MM.1S (cell line): ENCODE measurements around the gene SAFB2.

Source experiments
- DNase-seq: peaks from one replicate; pipeline ENCODE4 v3.0.0-alpha.2; 2015
- H2AFZ ChIP-seq: fragments of 300-600 bp; sonication (generic); 2 replicates; pipeline ENCODE4 v1.6.0; 2016; ENCODE audit warnings: antibody characterized with exemption, low read length
- H3F3A ChIP-seq: fragments of 300-600 bp; sonication (generic); 2 replicates; pipeline ENCODE4 v1.6.1; 2016; ENCODE audit warnings: mild to moderate bottlenecking, antibody characterized with exemption, low read length, moderate library complexity, mixed read lengths; ENCODE audit not compliant: insufficient read depth
- H3K27ac ChIP-seq: fragments of 300-600 bp; sonication (generic); 2 replicates; pipeline ENCODE4 v1.5.1; 2016; ENCODE audit warnings: mild to moderate bottlenecking, low read length
- H3K27me3 ChIP-seq: fragments of 300-600 bp; sonication (generic); replicated peaks from 2 replicates; pipeline ENCODE4 v1.6.0; 2016; ENCODE audit warnings: low read length; ENCODE audit not compliant: insufficient read depth
- H3K36me3 ChIP-seq: fragments of 300-600 bp; sonication (generic); replicated peaks from 2 replicates; pipeline ENCODE4 v1.6.1; 2016; ENCODE audit warnings: mild to moderate bottlenecking, low read length, mixed read lengths; ENCODE audit not compliant: insufficient read depth
- H3K4me1 ChIP-seq: fragments of 300-600 bp; sonication (generic); 2 replicates; pipeline ENCODE4 v1.6.1; 2016; ENCODE audit warnings: low read length, mixed read lengths
- H3K4me2 ChIP-seq: fragments of 300-600 bp; sonication (generic); 2 replicates; pipeline ENCODE4 v1.6.0; 2016; ENCODE audit warnings: low read depth, low read length
- H3K4me3 ChIP-seq: fragments of 300-600 bp; sonication (generic); 2 replicates; pipeline ENCODE4 v1.5.1; 2016; ENCODE audit warnings: low read length, mixed read lengths
- H3K79me2 ChIP-seq: fragments of 300-600 bp; sonication (generic); 2 replicates; pipeline ENCODE4 v1.6.1; 2016; ENCODE audit warnings: mixed run types, low read length, mixed read lengths
- H3K9ac ChIP-seq: fragments of 300-600 bp; sonication (generic); 2 replicates; pipeline ENCODE4 v1.6.1; 2016; ENCODE audit warnings: low read length, mixed read lengths
- H3K9me2 ChIP-seq: fragments of 300-600 bp; sonication (generic); replicated peaks from 2 replicates; pipeline ENCODE4 v1.6.1; 2016; ENCODE audit warnings: mild to moderate bottlenecking, low read length, mixed read lengths; ENCODE audit not compliant: insufficient read depth
- H3K9me3 ChIP-seq: fragments of 300-600 bp; sonication (generic); replicated peaks from 2 replicates; pipeline ENCODE4 v1.6.1; 2016; ENCODE audit warnings: mild to moderate bottlenecking, low read length, mixed read lengths; ENCODE audit not compliant: insufficient read depth
- H4K20me1 ChIP-seq: fragments of 300-600 bp; sonication (generic); 2 replicates; pipeline ENCODE4 v1.6.1; 2016; ENCODE audit warnings: mild to moderate bottlenecking, low read length, moderate library complexity, mixed read lengths; ENCODE audit not compliant: insufficient read depth
- CTCF ChIP-seq: fragments of 300-600 bp; sonication (generic); IDR thresholded peaks from 2 replicates; pipeline ENCODE4 v1.5.1; 2016; ENCODE audit warnings: antibody characterized with exemption, low read length, mixed read lengths
- EZH2 ChIP-seq: fragments of 300-600 bp; sonication (generic); optimal IDR thresholded peaks from 2 replicates; pipeline ENCODE3; 2017; ENCODE audit warnings: low read depth, mild to moderate bottlenecking, antibody characterized with exemption, low read length, mixed read lengths
- EZH2phosphoT487 ChIP-seq: fragments of 300-600 bp; sonication (generic); IDR thresholded peaks from 2 replicates; pipeline ENCODE4 v1.6.1; 2018; ENCODE audit warnings: antibody characterized with exemption, low read length

SAFB2 gene

GRCh38 chr19:5586300-5587070 lies 36.1 kb downstream of the SAFB2 start:
- Histone ChIP-seq H3K9ac (no peak overlapping the region), H3K79me2 (peaks cover 4% of the 10 kb centered on the region; the same call in 1 of the 2 replicates), H3K27ac (no peak overlapping the region), H3K9me2 (no peaks in the 10 kb centered on the region), H3K4me2 (no peak overlapping the region), H4K20me1 (no peaks in the 10 kb centered on the region), H3F3A (no peaks in the 10 kb centered on the region), H3K4me1 (no peaks in the 10 kb centered on the region), H3K9me3 (no peaks in the 10 kb centered on the region), H3K36me3 (peaks cover 15% of the 10 kb centered on the region; the same call in 1 of the 2 replicates), H2AFZ (no peak overlapping the region), H3K27me3 (no peaks in the 10 kb centered on the region), H3K4me3 (no peak overlapping the region)
- no peak for DNase-seq
- TF ChIP-seq CTCF: no peak
- TF ChIP-seq EZH2: no peak
- no peak for TF ChIP-seq EZH2phosphoT487

- Histone ChIP-seq H3K79me2 (peaks cover under 1% of the 10 kb centered on the region; the same call in 1 of the 2 replicates), H3K27me3 (no peaks in the 10 kb centered on the region), H4K20me1 (no peaks in the 10 kb centered on the region), H3K4me2 (no peak overlapping the region), H3K36me3 (peaks cover 13% of the 10 kb centered on the region; the same call in 1 of the 2 replicates), H3K27ac (no peak overlapping the region), H2AFZ (no peak overlapping the region), H3F3A (no peaks in the 10 kb centered on the region), H3K4me1 (no peaks in the 10 kb centered on the region), H3K9me2 (no peaks in the 10 kb centered on the region), H3K4me3 (no peak overlapping the region), H3K9ac (no peak overlapping the region), H3K9me3 (no peaks in the 10 kb centered on the region)
- no peak for DNase-seq
- TF ChIP-seq EZH2: no peak
- no peak for TF ChIP-seq EZH2phosphoT487
- no peak for TF ChIP-seq CTCF
Observed at GRCh38 chr19:5585461-5586299, 36.9 kb downstream of the SAFB2 start.

GRCh38 chr19:5580161-5580571 lies 42.4 kb downstream of the SAFB2 start:
- Histone ChIP-seq H3K79me2 (no peaks in the 10 kb centered on the region), H3F3A (peaks cover 2% of the 10 kb centered on the region; the same call in 1 of the 2 replicates), H3K27ac (no peak overlapping the region), H3K9me2 (no peaks in the 10 kb centered on the region), H3K4me3 (no peak overlapping the region), H3K4me2 (no peak overlapping the region), H2AFZ (no peak overlapping the region), H3K36me3 (no peaks in the 10 kb centered on the region), H3K9ac (no peak overlapping the region), H4K20me1 (no peaks in the 10 kb centered on the region), H3K4me1 (no peaks in the 10 kb centered on the region), H3K27me3 (no peaks in the 10 kb centered on the region), H3K9me3 (no peaks in the 10 kb centered on the region)
- no peak for DNase-seq
- no peak for TF ChIP-seq EZH2
- no peak for TF ChIP-seq EZH2phosphoT487
- no peak for TF ChIP-seq CTCF
